ENCODE measurements around the gene CIB4.

Gene CIB4

DNA sequence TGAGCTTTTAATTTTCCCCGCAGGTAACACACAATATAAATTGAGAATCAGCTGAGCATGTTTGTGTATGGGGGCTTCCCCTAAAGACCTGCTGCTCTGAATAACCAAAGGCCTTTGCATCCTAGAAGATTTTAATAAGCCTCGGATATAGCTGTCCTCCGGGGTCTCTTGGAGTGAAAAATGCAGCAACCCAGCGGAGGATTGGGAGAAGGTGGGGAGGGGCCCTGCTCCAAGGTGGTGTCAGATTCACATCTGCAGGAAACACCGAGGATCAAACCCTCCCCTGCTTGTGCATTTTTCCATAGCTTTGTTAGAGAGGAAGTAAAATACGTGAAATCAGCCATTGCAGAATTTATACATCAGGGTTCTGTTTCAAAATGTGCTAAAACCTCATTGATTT, 100.2 kb downstream of the CIB4 start:
- DNase-seq = no peak

DNA sequence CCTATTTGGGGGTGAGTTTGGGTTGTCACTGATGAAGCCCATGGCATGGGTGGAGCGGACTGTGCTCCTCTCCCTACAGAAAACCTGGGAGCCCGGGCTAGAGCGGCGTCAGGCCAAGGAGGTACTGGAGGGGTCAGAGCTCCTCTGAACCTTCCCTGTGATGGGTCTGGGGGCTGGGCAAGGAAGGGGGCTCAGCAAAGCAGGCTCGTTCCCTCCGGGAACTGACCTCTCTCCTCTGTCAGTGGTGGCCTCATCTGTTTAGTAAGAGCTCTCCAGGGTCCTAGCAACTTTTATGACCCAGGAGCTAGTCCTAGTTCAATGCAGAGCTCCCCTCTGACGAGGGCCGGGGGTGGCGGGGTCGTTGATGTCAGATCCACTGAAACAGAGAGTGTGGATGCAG, 100.9 kb downstream of the CIB4 start:
- DNase-seq = no peak

DNA sequence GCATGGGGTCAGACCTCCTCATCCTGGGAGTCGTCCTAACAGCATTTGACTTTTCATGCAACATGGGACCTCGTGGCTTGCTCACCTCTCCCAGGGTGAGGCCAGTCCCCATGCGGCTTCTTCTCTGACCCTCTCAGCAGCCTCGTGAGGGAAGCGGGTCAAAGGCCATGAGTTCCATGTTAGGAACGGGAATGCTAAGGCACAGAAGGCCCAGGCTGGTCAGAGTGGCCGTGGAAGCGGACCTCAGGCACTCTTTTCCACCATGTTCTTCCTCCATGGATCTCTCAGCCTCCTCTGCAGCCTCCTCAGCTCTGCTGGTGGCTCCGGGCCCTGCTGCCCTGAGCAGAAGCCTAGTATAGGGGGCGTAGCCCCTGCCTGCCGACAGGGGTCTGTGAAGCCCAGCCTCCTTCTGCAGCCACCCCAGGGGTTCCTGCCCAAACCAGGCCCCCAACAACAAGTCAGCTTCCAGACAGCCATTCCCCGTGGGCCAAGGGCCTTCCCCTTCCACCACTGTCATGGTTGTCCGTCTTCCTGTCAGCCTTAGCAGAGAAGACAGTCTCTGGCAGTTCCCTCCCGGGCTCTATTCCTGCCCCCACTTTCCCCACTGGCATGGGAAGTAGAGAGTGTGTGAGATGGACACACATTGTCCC, 103.2 kb downstream of the CIB4 start:
- no peak for DNase-seq

DNA sequence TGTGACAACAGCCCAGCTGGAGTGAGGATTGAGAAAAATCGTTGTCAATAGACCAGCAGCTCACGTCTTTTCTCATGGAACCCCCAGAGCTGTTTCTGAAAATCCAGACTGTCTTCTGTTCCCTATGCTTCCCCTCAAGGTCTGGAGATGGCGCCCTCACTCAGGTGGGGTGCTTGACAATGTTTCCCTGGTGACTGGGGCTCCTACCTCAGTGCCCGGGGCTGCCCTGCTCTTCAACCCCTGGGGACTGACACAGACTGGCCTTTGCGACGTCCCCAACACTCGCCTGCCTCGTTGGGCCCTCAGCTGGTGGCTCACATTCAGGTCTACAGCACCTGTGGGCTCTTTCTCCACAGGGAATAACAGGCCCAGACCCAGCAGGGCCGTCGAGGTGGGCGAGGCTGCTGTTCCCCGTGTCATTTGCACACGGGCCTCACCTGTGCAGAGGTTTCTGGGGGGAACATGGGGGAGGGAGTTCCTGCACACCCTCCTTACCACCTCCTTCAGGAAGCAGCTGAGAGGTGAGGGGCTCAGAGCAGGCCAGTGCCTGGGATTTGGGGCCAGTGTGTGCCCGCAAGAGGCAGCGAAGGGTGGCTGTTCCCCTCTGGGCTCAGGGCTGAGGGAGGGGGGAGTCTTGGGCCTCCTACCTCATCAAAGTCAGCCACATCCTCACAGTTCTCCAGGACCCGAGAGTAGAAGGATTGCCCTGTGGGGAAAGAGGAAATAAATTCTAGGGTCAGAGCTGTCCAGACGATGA, 103.9 kb downstream of the CIB4 start:
- DNase-seq = no peak

DNA sequence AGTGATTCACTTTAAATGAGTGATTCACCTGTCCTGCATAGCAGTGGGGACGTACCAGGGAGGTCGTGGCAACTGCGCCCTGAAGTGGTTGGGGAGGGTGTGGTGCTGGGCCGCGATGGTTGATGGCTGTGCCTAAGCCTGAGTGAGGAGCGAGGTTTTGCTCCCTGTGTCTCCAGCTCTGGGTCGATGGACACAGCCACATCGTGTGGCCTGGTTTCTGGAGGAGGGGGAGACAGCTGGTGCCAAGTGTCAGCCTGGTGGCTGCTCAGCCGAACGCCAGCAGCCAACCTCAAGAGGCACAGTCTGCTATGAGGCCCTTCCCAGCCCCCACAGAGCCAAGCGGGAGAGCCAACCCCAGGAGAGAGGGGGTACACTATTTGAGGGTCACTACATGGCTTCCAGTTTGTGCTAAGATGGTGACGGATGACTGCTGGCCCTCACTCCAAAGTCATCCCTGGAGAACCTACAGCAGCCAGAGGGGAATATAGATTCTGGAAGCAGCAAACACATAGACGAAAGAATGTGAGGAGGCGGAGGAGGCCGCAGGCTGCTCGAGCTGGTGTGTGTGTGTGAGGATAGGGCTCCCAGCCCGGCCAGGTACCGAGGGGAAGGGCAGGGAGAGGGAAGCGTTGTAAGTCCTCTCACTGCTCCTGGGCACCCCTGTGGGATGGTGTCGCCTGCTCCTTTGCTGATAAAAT, 104.6 kb downstream of the CIB4 start:
- DNase-seq = no peak

DNA sequence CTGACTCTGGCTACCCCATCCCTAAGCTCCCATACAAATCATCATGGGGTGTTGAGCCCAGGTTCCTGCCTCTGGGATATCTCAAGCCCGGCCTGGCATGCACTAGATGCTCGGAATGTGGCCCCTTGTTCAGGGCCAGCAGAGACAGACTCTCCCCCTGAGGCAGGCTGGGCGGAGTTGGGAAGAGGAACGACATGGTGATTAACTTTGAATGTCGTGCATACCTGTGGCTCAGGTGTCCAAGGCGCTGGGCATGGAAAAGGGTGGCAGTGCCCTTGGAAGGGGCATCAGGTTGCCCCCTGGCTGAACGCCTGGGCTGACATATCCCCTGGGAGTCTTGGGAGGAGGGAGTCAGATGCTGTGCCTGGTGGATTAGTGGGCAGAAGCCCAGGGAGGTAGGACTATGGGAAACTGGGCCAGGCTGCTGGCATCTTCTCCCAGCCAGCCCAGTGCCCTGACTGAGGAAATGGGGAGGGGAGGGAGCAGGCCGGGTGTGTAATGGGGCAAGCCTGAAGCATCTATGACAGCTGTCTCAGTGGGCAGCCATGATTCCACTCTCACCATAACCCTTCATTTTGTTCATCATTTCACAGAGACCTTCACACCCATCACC, 105.4 kb downstream of the CIB4 start:
- no peak for DNase-seq

DNA sequence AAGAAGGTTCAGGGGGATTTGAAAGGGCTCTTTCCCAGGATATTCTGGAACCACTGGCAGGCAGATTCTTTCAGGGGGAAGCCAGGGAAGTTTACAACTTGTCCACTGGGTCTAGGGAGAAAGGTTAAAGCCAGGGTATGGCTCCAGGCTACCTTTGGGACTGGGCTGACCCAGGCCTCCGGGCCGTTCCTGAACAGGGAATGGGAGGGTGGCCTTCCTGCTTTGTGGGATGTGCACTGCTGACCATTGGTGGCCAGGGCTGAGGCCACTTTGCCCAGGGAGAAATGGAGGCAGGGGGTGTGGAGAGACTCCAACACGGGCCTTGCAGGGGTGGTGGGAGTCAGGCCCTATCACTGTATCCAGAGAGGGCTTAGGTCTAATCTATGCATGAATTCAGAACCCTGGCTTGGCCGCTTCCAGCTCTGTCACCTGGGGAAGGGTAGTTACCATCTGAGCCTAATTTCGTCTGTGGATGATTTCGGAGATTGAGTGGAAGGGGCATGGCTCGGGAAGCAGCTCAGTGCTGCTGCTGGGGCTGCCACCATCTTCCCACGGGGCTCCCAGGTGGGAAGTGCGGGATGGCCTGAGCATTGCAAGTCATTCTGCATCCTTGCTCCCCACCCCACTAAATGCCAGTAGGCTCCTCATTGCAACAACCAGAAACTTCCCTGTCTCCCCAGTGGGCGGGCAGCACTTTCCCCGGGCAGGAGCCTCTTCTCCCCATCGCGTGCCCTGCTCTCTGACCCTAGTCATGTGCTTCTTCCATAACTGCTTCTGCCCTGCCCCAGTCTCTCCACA, 106.1 kb downstream of the CIB4 start:
- DNase-seq = no peak

DNA sequence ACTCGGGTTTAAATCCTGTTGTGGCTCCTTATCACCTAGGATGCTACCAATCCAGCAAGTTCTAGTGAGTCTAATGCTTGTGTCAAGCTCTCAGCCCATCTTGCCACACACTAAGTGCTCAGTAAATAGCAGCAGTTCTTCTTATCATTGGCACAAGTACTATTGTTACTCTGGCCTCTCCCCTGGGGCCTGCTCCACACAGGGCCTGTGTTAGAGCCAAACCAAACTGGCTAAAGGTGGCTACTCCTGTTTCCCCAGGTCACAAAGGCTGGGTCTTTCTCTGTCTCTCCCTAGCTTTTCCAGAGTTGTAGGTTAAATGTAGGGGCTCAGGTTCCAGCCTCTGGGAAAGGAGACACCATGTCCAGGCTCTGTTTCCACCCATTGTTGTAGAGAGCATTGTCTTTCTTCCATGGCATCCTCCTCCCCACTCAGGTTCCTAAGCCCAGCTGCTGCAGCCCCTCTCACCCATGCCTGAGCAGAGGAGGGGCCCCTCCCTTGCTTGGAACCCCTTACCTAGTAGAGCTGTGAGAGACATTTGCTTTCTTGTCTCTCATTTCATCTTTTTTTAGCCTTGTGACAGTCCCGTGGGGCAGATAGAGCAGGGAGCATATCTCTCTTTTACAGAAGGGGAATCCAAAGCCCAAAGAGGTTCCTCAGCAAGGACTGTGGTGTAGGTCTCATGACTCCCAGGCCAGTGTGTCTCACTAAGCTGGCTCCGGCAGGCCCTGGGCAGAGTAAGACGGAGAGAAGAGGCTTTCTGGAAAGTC, 106.9 kb downstream of the CIB4 start:
- DNase-seq = no peak

DNA sequence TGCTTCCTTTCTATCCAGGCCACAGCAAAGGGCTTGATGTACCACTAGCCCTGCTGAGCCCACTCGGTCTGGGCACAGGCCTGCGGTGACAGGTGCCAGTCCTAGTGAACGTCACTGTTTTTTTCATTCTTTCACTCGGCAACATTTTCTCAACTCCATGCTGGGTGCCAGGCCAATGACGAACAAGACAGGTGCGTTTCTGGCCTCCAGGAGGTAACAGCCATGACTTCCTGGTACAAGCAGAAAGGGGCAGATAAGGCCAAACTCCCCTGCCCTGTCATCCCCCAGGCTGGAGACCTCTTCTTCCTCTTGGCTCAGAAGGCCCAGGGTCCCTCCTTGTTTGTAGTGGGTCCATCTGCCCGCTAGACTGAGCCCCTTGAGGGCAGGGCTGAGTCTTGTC, 107.5 kb downstream of the CIB4 start:
- no peak for DNase-seq

DNA sequence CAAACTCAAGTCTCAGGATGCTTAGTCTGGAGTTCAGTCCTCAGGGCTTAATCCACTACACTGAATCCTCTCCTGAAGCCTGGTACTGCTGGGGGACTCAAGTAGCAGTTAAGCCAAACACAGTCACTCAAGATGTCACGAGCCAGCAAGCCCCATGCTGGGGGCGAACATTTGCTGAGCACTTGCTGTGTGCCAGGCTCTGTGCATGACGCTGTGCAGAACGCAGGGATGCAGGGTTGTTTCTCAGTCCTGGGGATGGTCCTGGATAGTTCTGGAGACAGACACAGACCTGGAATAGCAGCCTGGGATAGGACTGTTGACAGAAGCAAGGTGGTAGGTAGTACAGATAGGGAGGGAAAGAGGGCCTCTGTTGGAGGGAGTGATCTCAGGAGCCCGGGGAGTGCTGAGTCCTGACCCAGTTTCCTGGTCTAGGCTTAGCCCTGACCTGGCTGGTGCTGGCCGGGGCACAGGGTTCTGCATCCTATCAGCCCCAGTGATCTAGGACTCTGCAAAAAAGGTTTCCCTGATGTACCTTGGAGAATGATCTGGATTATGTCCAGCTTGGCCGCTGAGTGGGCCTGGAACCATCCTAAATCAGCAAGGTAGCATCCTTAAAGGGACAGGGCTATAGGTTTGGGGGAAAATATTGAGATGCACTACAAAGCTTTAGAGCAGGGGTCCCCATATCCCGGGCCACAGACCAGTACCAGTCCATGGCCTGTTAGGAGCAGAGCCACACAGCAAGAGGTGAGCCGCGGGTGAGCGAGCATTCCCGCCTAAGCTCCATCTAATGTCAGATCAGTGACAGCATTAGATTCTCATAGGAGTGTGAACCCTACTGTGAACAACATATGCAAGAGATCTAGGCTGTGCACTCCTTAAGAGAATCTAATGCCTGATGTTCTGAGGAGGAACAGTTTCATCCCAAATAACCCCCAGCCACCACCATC, 108.6 kb downstream of the CIB4 start:
- no peak for DNase-seq
